Mucosa of descending colon (tissue), 3 donors: ENCODE data around the gene SCFD2. TPM values are rescaled to one million over a fixed set of nuclear protein-coding genes. Genes with fewer than 3 reads are reported as not detected.

ENCODE experiments used
- ATAC-seq: fragments of 200-7000 bp; cut with Tn5 transposase; one replicate; pipeline ENCODE4 v1.9.1; 2020; ENCODE audit warnings: mild to moderate bottlenecking, moderate library complexity
- DNase-seq, 3 donors: peaks; one replicate each; pipeline ENCODE4 v3.0.0-alpha.2; 2020
- H3K36me3 ChIP-seq: fragments of 200-600 bp; one replicate; pipeline ENCODE4 v1.8.0; 2021; ENCODE audit warnings: low read depth, mild to moderate bottlenecking
- H3K4me1 ChIP-seq: fragments of 200-600 bp; one replicate; pipeline ENCODE4 v1.8.0; 2021; ENCODE audit warnings: low read depth, mild to moderate bottlenecking
- H3K4me3 ChIP-seq: fragments of 200-600 bp; one replicate; pipeline ENCODE4 v1.8.0; 2021; ENCODE audit warnings: mild to moderate bottlenecking
- H3K9me3 ChIP-seq: fragments of 200-600 bp; one replicate; pipeline ENCODE4 v1.8.0; 2021; ENCODE audit warnings: mild to moderate bottlenecking
- intact Hi-C, 2 donors: fragments of 100-400 bp; cut with DNase I in 1 of 2; cut with micrococcal nuclease in 1 of 2; formaldehyde crosslinking; loops; one replicate each; pipeline versions ENCODE4 v1.11.0 to v1.11.1; 2022; cut with DNase I, micrococcal nuclease
- total RNA-seq, 3 donors: library from RNA; stranded (reverse); fragmentation: NEBNext Ultra II Directional in 2 of 3; extraction: Animal tissue kit (Norgen Biotek cat#: 25700) in 2 of 3; gene quantifications; one replicate each; pipeline versions ENCODE4 v1.2.1 to v1.2.4, GENCODE V29; 2021 to 2023
- TF ChIP-seq, protein P1 (sequence below): fragments of 200-600 bp; IDR thresholded peaks from one replicate; pipeline ENCODE4 v1.8.0; 2022; ENCODE audit warnings: antibody characterized with exemption, mild to moderate bottlenecking
- donor health status: DM: no; HTN: no; CAD: no; lungs with moderate emphysema.
- donor health status: DM: no; HTN: no; CAD: no.
- donor health status: DM: no; HTN: yes; CAD: no.

SCFD2 gene
- total RNA-seq, 3 donors from 2014 or later, result 11.7 to 17.2 (median 16.0) TPM

- DNase-seq, result no peak
- no peaks in the 10 kb centered on the region for H3K36me3 ChIP-seq
- no peaks in the 10 kb centered on the region for H3K9me3 ChIP-seq
- H3K4me1 ChIP-seq, result no peaks in the 10 kb centered on the region
- ATAC-seq, result no peak
- H3K4me3 ChIP-seq, result no peak overlapping the region
- TF ChIP-seq, protein P1, sequence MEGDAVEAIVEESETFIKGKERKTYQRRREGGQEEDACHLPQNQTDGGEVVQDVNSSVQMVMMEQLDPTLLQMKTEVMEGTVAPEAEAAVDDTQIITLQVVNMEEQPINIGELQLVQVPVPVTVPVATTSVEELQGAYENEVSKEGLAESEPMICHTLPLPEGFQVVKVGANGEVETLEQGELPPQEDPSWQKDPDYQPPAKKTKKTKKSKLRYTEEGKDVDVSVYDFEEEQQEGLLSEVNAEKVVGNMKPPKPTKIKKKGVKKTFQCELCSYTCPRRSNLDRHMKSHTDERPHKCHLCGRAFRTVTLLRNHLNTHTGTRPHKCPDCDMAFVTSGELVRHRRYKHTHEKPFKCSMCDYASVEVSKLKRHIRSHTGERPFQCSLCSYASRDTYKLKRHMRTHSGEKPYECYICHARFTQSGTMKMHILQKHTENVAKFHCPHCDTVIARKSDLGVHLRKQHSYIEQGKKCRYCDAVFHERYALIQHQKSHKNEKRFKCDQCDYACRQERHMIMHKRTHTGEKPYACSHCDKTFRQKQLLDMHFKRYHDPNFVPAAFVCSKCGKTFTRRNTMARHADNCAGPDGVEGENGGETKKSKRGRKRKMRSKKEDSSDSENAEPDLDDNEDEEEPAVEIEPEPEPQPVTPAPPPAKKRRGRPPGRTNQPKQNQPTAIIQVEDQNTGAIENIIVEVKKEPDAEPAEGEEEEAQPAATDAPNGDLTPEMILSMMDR, result no peak
- intact Hi-C loops, result no loop called here
These were observed 397.6 kb downstream of the SCFD2 start for GRCh38 chr4:52968241-52968640.

DNA sequence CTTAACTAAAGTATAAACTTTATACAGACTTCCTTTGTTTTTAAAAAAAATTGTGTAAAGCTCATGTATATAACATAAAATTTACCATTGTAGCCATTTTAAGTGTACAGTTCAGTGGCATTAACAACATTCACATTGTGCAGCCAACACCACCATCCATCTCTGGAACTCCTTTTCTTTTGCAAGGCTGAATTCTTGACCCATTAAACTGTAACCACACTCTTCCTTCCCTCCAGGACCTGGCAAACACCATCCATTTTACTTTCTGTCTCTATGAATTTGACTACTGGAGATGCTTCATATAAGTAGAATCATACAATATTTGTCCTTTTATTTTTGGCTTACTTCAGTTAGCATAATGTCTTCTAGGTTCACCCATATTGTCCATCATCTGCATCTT, 399.1 kb downstream of the SCFD2 start:
- intact Hi-C loops, result no loop called here
- H3K4me1 ChIP-seq, result no peaks in the 10 kb centered on the region
- H3K4me3 ChIP-seq, result no peak overlapping the region
- no peaks in the 10 kb centered on the region for H3K9me3 ChIP-seq
- TF ChIP-seq, protein P1, result no peak
- ATAC-seq, result no peak
- DNase-seq, result no peak
- H3K36me3 ChIP-seq, result no peaks in the 10 kb centered on the region

- H3K36me3 ChIP-seq, result no peaks in the 10 kb centered on the region
- H3K4me1 ChIP-seq, result no peaks in the 10 kb centered on the region
- TF ChIP-seq, protein P1, result no peak
- H3K9me3 ChIP-seq, result no peaks in the 10 kb centered on the region
- H3K4me3 ChIP-seq, result no peak overlapping the region
- DNase-seq, result no peak
- no peak for ATAC-seq
- intact Hi-C loops, result no loop called here
These were observed 399.7 kb downstream of the SCFD2 start for GRCh38 chr4:52966172-52966571.

DNA sequence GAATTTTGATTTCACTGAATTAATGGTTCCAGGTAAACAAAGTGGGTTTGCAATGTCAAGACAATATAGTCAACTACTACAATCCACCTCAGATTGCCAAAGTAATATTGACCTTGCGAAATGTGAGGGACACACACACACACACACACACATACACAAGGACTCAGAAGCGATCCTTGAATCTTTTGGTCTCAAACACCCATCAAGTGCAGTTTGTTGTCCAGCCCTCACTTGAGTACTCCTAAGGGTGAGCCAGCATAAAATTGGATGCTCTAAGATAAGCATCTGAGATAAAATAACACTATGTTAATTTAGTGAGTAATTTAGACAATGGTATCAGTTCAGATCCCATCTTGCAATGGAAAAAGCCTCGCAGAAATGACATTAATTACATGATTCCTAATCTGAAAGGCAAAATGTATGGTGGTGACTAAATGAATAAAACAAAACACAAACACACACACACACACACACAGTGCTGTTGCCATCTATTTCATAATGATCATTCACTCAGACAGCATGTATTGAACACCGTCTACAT, 401.2 kb downstream of the SCFD2 start:
- no peak for ATAC-seq
- intact Hi-C loops, result no loop called here
- no peak overlapping the region for H3K4me3 ChIP-seq
- TF ChIP-seq, protein P1, result no peak
- no peak for DNase-seq
- H3K9me3 ChIP-seq, result no peaks in the 10 kb centered on the region
- H3K4me1 ChIP-seq, result no peaks in the 10 kb centered on the region
- no peaks in the 10 kb centered on the region for H3K36me3 ChIP-seq

GRCh38 chr4:52964011-52964410, 401.9 kb downstream of the SCFD2 start:
- TF ChIP-seq, protein P1, result no peak
- no peak for ATAC-seq
- intact Hi-C loops, result no loop called here

GRCh38 chr4:52962721-52963120, 403.1 kb downstream of the SCFD2 start:
- H3K4me1 ChIP-seq, result peaks cover 7% of the 10 kb centered on the region
- H3K4me3 ChIP-seq, result no peak overlapping the region
- TF ChIP-seq, protein P1, result no peak
- no peak for DNase-seq
- ATAC-seq, result no peak
- no peaks in the 10 kb centered on the region for H3K9me3 ChIP-seq
- intact Hi-C loops, result no loop called here
- H3K36me3 ChIP-seq, result no peaks in the 10 kb centered on the region

More at GRCh38 chr4:52964011-52964410, 401.9 kb downstream of the SCFD2 start:
- no peak for DNase-seq
- Histone ChIP-seq H3K36me3 (no peaks in the 10 kb centered on the region), H3K4me1 (no peaks in the 10 kb centered on the region), H3K9me3 (no peaks in the 10 kb centered on the region), H3K4me3 (no peak overlapping the region)
